Measurements from ENCODE around the gene VSNL1.

The VSNL1 gene

DNA sequence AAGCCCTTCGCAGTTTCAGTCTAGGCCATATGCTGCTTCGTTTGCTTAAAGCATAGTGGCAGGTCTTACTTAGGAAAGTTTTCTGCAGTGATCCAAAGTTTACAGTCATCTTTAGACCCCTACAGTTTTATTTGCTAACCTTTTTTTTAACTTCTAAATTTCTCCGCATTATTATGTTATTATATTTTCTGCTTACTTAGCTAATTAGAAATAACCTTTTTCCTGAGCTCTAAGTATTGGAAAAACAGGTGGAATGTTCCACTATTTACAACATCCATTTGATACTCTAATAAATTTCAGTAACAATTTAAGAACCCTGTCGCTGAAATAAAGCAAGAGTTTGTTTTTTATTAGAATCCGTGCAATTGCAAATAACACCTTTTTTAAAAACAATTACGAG is 18.2 kb upstream of the VSNL1 start:
- Histone ChIP-seq H3K27me3 (ENCODE audit: insufficient read depth, low read depth, severe bottlenecking) (no peaks in the 10 kb centered on the region), H3K4me3 (ENCODE audit: low read depth, low read length) (no peak overlapping the region), H3K36me3 (no peaks in the 10 kb centered on the region), H3K9me3 (ENCODE audit: severe bottlenecking) (no peaks in the 10 kb centered on the region), H3K27ac (no peak overlapping the region)
- no peak for DNase-seq
- no peak for TF ChIP-seq CTCF (IDR thresholded peaks at IDR 0.05; ENCODE audit: low read depth, low read length)

GRCh38 chr2:17529771-17530170 is 10.7 kb upstream of the VSNL1 start:
- no peak for DNase-seq
- no peak for TF ChIP-seq CTCF (IDR thresholded peaks at IDR 0.05; ENCODE audit: low read depth, low read length)
- Histone ChIP-seq H3K4me3 (ENCODE audit: low read depth, low read length) (no peak overlapping the region), H3K27me3 (ENCODE audit: insufficient read depth, low read depth, severe bottlenecking) (no peaks in the 10 kb centered on the region), H3K36me3 (no peaks in the 10 kb centered on the region), H3K27ac (no peak overlapping the region), H3K9me3 (ENCODE audit: severe bottlenecking) (no peaks in the 10 kb centered on the region)

- no peaks in the 10 kb centered on the region for H3K9me3 ChIP-seq (ENCODE audit: severe bottlenecking)
- H3K4me3 ChIP-seq (ENCODE audit: low read depth, low read length): no peak overlapping the region
- no peaks in the 10 kb centered on the region for H3K27me3 ChIP-seq (ENCODE audit: insufficient read depth, low read depth, severe bottlenecking)
- no peak for TF ChIP-seq CTCF (IDR thresholded peaks at IDR 0.05; ENCODE audit: low read depth, low read length)
- H3K27ac ChIP-seq: no peak overlapping the region
- H3K36me3 ChIP-seq: no peaks in the 10 kb centered on the region
- DNase-seq: no peak
Observed at GRCh38 chr2:17533546-17533945, 7.0 kb upstream of the VSNL1 start.

- Histone ChIP-seq H3K4me3 (ENCODE audit: low read depth, low read length) (no peak overlapping the region), H3K9me3 (ENCODE audit: severe bottlenecking) (no peaks in the 10 kb centered on the region), H3K36me3 (no peaks in the 10 kb centered on the region), H3K27me3 (ENCODE audit: insufficient read depth, low read depth, severe bottlenecking) (no peaks in the 10 kb centered on the region), H3K27ac (no peak overlapping the region)
- no peak for DNase-seq
- TF ChIP-seq CTCF (IDR thresholded peaks at IDR 0.05; ENCODE audit: low read depth, low read length): no peak
Observed at GRCh38 chr2:17536416-17536815, 4.1 kb upstream of the VSNL1 start.

GRCh38 chr2:17538022-17538843 is 2.3 kb upstream of the VSNL1 start:
- no peaks in the 10 kb centered on the region for H3K9me3 ChIP-seq (ENCODE audit: severe bottlenecking)
- peak overlapping the region; percentile 75 for H3K4me3 ChIP-seq (ENCODE audit: low read depth, low read length)
- peak overlapping the region; percentile 59 for H3K27ac ChIP-seq
- no peaks in the 10 kb centered on the region for H3K36me3 ChIP-seq
- no peak for TF ChIP-seq CTCF (IDR thresholded peaks at IDR 0.05; ENCODE audit: low read depth, low read length)
- peak; percentile 30 for DNase-seq
- no peaks in the 10 kb centered on the region for H3K27me3 ChIP-seq (ENCODE audit: insufficient read depth, low read depth, severe bottlenecking)
